ENCODE results near the gene ANK2.

GRCh38 chr4:113077575-113077974 is 28.1 kb downstream of the ANK2 start:
- TF ChIP-seq CTCF (IDR thresholded peaks at IDR 0.05; ENCODE audit: low read length): no peak
- TF ChIP-seq EZH2 (IDR thresholded peaks at IDR 0.05; ENCODE audit: borderline replicate concordance, low read length): no peak

Data from OCI-LY1 (cell line).